Heart right ventricle (tissue), 16 donors: ENCODE measurements around the gene DLEC1. TPM values are rescaled to one million over a fixed set of nuclear protein-coding genes. Genes with fewer than 3 reads are reported as not detected.

ENCODE experiments used
- ATAC-seq, 8 donors: fragments of 200-7000 bp; cut with Tn5 transposase; one replicate each; pipeline ENCODE4 v1.9.1; 2020; ENCODE audit warnings: mild to moderate bottlenecking in 8 of 8, moderate library complexity in 8 of 8, moderate number of reproducible peaks in 1 of 8
- DNase-seq, 2 donors: peaks; one replicate each; pipeline ENCODE4 v3.0.0-alpha.2; 2020
- H3K27ac ChIP-seq, 10 donors: fragments of 200-600 bp; sonication (generic) in 2 of 10; one replicate each; pipeline versions ENCODE4 v1.5.0 to v1.8.0; 2020 to 2022; ENCODE audit warnings: mild to moderate bottlenecking in 3 of 10
- H3K27me3 ChIP-seq, 7 donors: fragments of 200-600 bp; one replicate each; pipeline ENCODE4 v1.8.0; 2021 to 2022; ENCODE audit warnings: mild to moderate bottlenecking in 2 of 7
- H3K36me3 ChIP-seq, 9 donors: fragments of 200-600 bp; sonication (generic) in 1 of 9; one replicate each; pipeline versions ENCODE4 v1.5.0 to v1.8.0; 2020 to 2022; ENCODE audit warnings: mild to moderate bottlenecking in 2 of 9
- H3K4me1 ChIP-seq, 9 donors: fragments of 200-600 bp; sonication (generic) in 1 of 9; one replicate each; pipeline versions ENCODE4 v1.5.0 to v1.8.0; 2020 to 2022; ENCODE audit warnings: mild to moderate bottlenecking in 4 of 9
- H3K4me3 ChIP-seq, 10 donors: fragments of 200-600 bp; sonication (generic) in 2 of 10; one replicate each; pipeline versions ENCODE4 v1.5.0 to v1.8.0; 2020 to 2022; ENCODE audit warnings: mild to moderate bottlenecking in 7 of 10, moderate library complexity in 2 of 10
- H3K9me3 ChIP-seq, 11 donors: fragments of 200-600 bp in 10 of 11; sonication (generic) in 2 of 11; one replicate each; pipeline versions ENCODE4 v1.5.0 to v1.8.0; 2013 to 2022; ENCODE audit warnings: mild to moderate bottlenecking in 2 of 11, control low read depth in 1 of 11, moderate library complexity in 1 of 11
- WGBS, 2 donors: extraction: QIAGEN DNeasy Blood & Tissue Kit; methylation state at CpG; one replicate each; pipeline ENCODE4 v1.1.7; 2013; ENCODE audit warnings: inconsistent platforms in 1 of 2; 5-methylcytosine and 5-hydroxymethylcytosine counted together
- intact Hi-C, 10 donors: fragments of 100-400 bp; cut with DNase I; formaldehyde crosslinking; loops; one replicate each; pipeline versions ENCODE4 v1.11.1 to v1.14.2; 2022
- polyA plus RNA-seq, 2 donors: library from polyadenylated mRNA; stranded (reverse); fragments of 200-250 nt; gene quantifications; one replicate each; pipeline ENCODE4 v1.2.3, GENCODE V29; 2013
- total RNA-seq, 10 donors: library from RNA; stranded (reverse); fragmentation: NEBNext Ultra II Directional in 3 of 10; extraction: Animal tissue kit (Norgen Biotek cat#: 25700) in 3 of 10; gene quantifications; one replicate each; pipeline versions ENCODE4 v1.2.1 to v1.2.4, GENCODE V29; 2021 to 2023
- TF ChIP-seq, protein P1 (sequence below), 9 donors: fragments of 200-600 bp; sonication (generic) in 2 of 9; IDR thresholded peaks; one replicate each; pipeline versions ENCODE4 v1.5.0 to v1.8.0; 2021 to 2022; ENCODE audit warnings: antibody characterized with exemption in 9 of 9, mild to moderate bottlenecking in 5 of 9, moderate library complexity in 1 of 9
- donor health status: Arrhythmogenic right ventricular cardiomyopathy.
- donor health status: ischemic (EF 13 %, LVEDD 7.1; RV severe dilation, severe dysfunction).
- donor health status: healthy with polysubstance abuse.
- donor health status: DM: no; HTN: yes; CAD: no.
- donor health status: DM: no; HTN: no; CAD: no.
- donor health status: ischemic (EF 25% LVEDD 6.9; RV normal size, moderate dysfunction).
- donor health status: ischemic (EF 25% LVEDD 5.7; RV mildly dilated, moderate dysfunction).
- donor health status: healthy.
- donor health status: DM: yes; HTN: yes; CAD: no.
- donor health status: Ischemic cardiomyopathy.
- donor health status: ischemic (EF 35%, LVEDD 5.7; RV mildly dilated, moderate dysfunction).
- donor health status: nonischemic (EF 11% LVEDD 7.7; RV severe dilation, severe dysfunction).
- donor health status: DM: yes; HTN: yes; CAD: no.
- donor health status: PGD.
- donor health status: ischemic (EF 29% LVEDD 5.4; RV normal size, mild dysfunction).
- donor health status: nonischemic (EF 23%, LVEDD 6.1; RV moderate dilation, normal function).

The DLEC1 gene
- total and polyA plus RNA-seq, 12 donors = 0.09 to 0.66 (median 0.30) TPM; not detected in 4

DNA sequence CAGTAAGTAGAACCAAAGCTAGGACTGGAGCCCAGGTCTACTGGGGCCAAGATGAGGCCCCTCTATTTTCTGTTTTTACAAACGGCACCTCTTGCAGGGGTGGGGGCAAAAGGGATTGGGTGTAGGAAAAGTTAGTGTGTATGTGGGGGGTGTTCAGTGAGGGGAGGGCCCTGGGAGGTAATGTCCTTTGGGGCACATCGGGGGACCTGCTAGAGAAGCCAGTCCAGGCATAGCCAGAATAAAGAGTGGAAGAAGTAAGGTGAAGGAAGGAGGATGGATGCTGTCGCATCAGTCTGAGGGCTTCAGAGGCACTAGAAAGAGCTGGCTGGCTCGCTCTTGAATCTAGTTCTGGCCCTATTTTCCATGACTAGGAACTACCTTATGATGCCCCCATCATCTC is 12.2 kb upstream of the DLEC1 start:
- Histone ChIP-seq H3K4me1 (peaks cover 6 to 62% (median 46%) of the 10 kb centered on the region in 9 donors), H3K9me3 (no peaks in the 10 kb centered on the region), H3K36me3 (no peaks in the 10 kb centered on the region), H3K4me3 (no peak overlapping the region), H3K27me3 (peaks cover 0 to 27% (median 0%) of the 10 kb centered on the region in 7 donors), H3K27ac (no peak overlapping the region)
- TF ChIP-seq, protein P1, sequence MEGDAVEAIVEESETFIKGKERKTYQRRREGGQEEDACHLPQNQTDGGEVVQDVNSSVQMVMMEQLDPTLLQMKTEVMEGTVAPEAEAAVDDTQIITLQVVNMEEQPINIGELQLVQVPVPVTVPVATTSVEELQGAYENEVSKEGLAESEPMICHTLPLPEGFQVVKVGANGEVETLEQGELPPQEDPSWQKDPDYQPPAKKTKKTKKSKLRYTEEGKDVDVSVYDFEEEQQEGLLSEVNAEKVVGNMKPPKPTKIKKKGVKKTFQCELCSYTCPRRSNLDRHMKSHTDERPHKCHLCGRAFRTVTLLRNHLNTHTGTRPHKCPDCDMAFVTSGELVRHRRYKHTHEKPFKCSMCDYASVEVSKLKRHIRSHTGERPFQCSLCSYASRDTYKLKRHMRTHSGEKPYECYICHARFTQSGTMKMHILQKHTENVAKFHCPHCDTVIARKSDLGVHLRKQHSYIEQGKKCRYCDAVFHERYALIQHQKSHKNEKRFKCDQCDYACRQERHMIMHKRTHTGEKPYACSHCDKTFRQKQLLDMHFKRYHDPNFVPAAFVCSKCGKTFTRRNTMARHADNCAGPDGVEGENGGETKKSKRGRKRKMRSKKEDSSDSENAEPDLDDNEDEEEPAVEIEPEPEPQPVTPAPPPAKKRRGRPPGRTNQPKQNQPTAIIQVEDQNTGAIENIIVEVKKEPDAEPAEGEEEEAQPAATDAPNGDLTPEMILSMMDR (IDR thresholded peaks at IDR 0.05) = no peak
- 72 to 82% methylated on average over 4 of the region's 4 CpGs for WGBS, 2 donors
- no peak for DNase-seq
- intact Hi-C loops = no loop called here
- ATAC-seq = no peak

- peaks cover 0 to 27% (median 0%) of the 10 kb centered on the region in 7 donors for H3K27me3 ChIP-seq
- TF ChIP-seq, protein P1 (IDR thresholded peaks at IDR 0.05) = no peak
- 85 to 87% methylated on average over 6 of the region's 6 CpGs for WGBS, 2 donors
- DNase-seq (no peak), ATAC-seq (no peak)
- H3K9me3 ChIP-seq = no peaks in the 10 kb centered on the region
- H3K36me3 ChIP-seq = no peaks in the 10 kb centered on the region
- peak overlapping the region in 1 of 10 donors; percentile 95 for H3K4me3 ChIP-seq
- intact Hi-C loops = no loop called here
- H3K4me1 ChIP-seq = peaks cover 6 to 55% (median 46%) of the 10 kb centered on the region in 9 donors
- H3K27ac ChIP-seq = peak overlapping the region in 4 of 10 donors; percentile 80 to 88 (median 86)
These were observed 11.2 kb upstream of the DLEC1 start for GRCh38 chr3:38027466-38028465.

DNA sequence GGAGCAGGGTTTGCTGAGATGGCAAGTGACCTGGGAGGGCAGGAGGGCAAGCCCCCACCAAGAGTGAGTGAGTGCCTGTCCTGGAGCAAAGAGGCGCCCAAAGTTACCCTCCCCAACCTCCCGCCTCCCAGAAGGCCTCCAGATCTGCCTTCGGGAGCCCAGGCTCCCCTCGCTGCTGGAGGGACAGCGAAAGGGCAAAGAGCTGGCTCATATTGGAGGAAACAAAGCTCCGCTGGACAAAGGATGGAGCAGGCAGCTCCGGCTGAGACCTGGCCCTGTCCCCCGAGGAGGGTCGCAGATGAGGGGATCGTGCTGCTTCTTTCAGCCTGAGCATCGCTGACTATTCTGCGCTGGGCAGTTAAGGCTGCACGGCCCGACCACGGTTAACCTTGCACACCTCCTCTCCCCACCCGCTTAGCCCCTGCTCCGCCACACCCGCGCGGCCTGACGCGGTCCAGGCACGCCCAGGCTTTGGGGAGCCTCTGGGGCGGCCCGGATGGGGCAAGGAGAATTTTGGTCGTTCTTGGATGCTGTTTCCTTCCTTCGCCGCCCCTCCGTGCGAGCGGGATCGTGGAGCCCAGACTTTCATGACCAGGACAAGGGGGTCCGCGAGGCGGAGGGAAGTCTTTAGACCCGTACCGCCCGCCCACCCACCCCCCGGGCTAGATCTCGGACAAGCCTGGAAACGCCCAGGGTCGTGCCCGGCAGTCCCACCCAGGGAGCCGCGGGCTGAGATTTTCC is 10.2 kb upstream of the DLEC1 start:
- DNase-seq = peak in 1 of 2 donors; percentile 38
- H3K36me3 ChIP-seq = no peaks in the 10 kb centered on the region
- TF ChIP-seq, protein P1 (IDR thresholded peaks at IDR 0.05) = no peak
- intact Hi-C loops = no loop called here
- H3K4me3 ChIP-seq = peak overlapping the region; percentile 68 to 97 (median 81)
- peak overlapping the region; percentile 48 to 88 (median 78) for H3K27ac ChIP-seq
- H3K4me1 ChIP-seq = peaks cover 6 to 44% (median 38%) of the 10 kb centered on the region in 9 donors
- no peak for ATAC-seq
- no peaks in the 10 kb centered on the region for H3K9me3 ChIP-seq
- H3K27me3 ChIP-seq = peaks cover 0 to 27% (median 0%) of the 10 kb centered on the region in 7 donors
- 15 to 17% methylated on average over 44 to 45 of the region's 45 CpGs for WGBS, 2 donors
